ENCODE measurements around the gene EEIG2. TPM values are rescaled to one million over a fixed set of nuclear protein-coding genes. Genes with fewer than 3 reads are reported as not detected.

The EEIG2 gene
- total and polyA plus RNA-seq, 2 experiments from 2014 or later = 5.4 to 12.2 TPM

GRCh38 chr1:108560874-108561459, 1.1 kb downstream of the EEIG2 start:
- Histone ChIP-seq H3K9me3 (ENCODE audit: low read depth) (no peaks in the 10 kb centered on the region), H3K4me1 (ENCODE audit: low read depth) (peaks cover 17% of the 10 kb centered on the region), H3K27ac (no peak overlapping the region), H3K36me3 (no peaks in the 10 kb centered on the region), H3K4me3 (peak overlapping the region; percentile 96), H3K27me3 (no peaks in the 10 kb centered on the region)
- TF ChIP-seq CTCF (IDR thresholded peaks at IDR 0.05; ENCODE audit: low read depth, low read length) = no peak
- peak; percentile 58 to 59 for DNase-seq (ENCODE audit: low read depth in 1 of 2, low spot score in 1 of 2)

- peak; percentile 50 for TF ChIP-seq CTCF (IDR thresholded peaks at IDR 0.05; ENCODE audit: low read depth, low read length)
- DNase-seq (ENCODE audit: low read depth in 1 of 2, low spot score in 1 of 2) = peak; percentile 42 to 53
- H3K27me3 ChIP-seq = no peaks in the 10 kb centered on the region
- peaks cover 17% of the 10 kb centered on the region for H3K4me1 ChIP-seq (ENCODE audit: low read depth)
- H3K36me3 ChIP-seq = no peaks in the 10 kb centered on the region
- peak overlapping the region; percentile 96 for H3K4me3 ChIP-seq
- H3K27ac ChIP-seq = no peak overlapping the region
- no peaks in the 10 kb centered on the region for H3K9me3 ChIP-seq (ENCODE audit: low read depth)
Observed at GRCh38 chr1:108561689-108562326, 1.9 kb downstream of the EEIG2 start.

- no peaks in the 10 kb centered on the region for H3K36me3 ChIP-seq
- no peaks in the 10 kb centered on the region for H3K9me3 ChIP-seq (ENCODE audit: low read depth)
- H3K4me3 ChIP-seq = no peak overlapping the region
- peaks cover 17% of the 10 kb centered on the region for H3K4me1 ChIP-seq (ENCODE audit: low read depth)
- H3K27ac ChIP-seq = no peak overlapping the region
- no peak for DNase-seq (ENCODE audit: low read depth in 1 of 2, low spot score in 1 of 2)
- no peaks in the 10 kb centered on the region for H3K27me3 ChIP-seq
- TF ChIP-seq CTCF (IDR thresholded peaks at IDR 0.05; ENCODE audit: low read depth, low read length) = no peak
Observed at GRCh38 chr1:108563808-108564207, 3.9 kb downstream of the EEIG2 start.

- Histone ChIP-seq H3K4me3 (no peak overlapping the region), H3K27ac (no peak overlapping the region), H3K4me1 (ENCODE audit: low read depth) (peaks cover 17% of the 10 kb centered on the region), H3K9me3 (ENCODE audit: low read depth) (no peaks in the 10 kb centered on the region), H3K27me3 (no peaks in the 10 kb centered on the region), H3K36me3 (no peaks in the 10 kb centered on the region)
- no peak for DNase-seq (ENCODE audit: low read depth in 1 of 2, low spot score in 1 of 2)
- no peak for TF ChIP-seq CTCF (IDR thresholded peaks at IDR 0.05; ENCODE audit: low read depth, low read length)
Observed at GRCh38 chr1:108565081-108565480, 5.2 kb downstream of the EEIG2 start.

- no peak for TF ChIP-seq CTCF (IDR thresholded peaks at IDR 0.05; ENCODE audit: low read depth, low read length)
- Histone ChIP-seq H3K4me1 (ENCODE audit: low read depth) (peaks cover 15% of the 10 kb centered on the region), H3K9me3 (ENCODE audit: low read depth) (no peaks in the 10 kb centered on the region), H3K27ac (no peak overlapping the region), H3K36me3 (no peaks in the 10 kb centered on the region), H3K27me3 (no peaks in the 10 kb centered on the region), H3K4me3 (no peak overlapping the region)
- no peak for DNase-seq (ENCODE audit: low read depth in 1 of 2, low spot score in 1 of 2)
Observed at GRCh38 chr1:108565512-108565911, 5.6 kb downstream of the EEIG2 start.

All from cardiac muscle cell (in vitro differentiated cells and primary cell).